GM19099 (cell line): ENCODE measurements around the gene RAB8B.

ENCODE experiments used
- POLR2A ChIP-seq: IDR thresholded peaks from 3 replicates; pipeline ENCODE4 v1.6.1; 2011; ENCODE audit warnings: low read depth; ENCODE audit not compliant: insufficient read length; ENCODE audit errors: extremely low read depth

Gene RAB8B

GRCh38 chr15:63194880-63195568, 5.6 kb downstream of the RAB8B start:
- TF ChIP-seq POLR2A = no peak

GRCh38 chr15:63195569-63196015, 6.2 kb downstream of the RAB8B start:
- no peak for TF ChIP-seq POLR2A

- TF ChIP-seq POLR2A = no peak
Observed at GRCh38 chr15:63196842-63197241, 7.4 kb downstream of the RAB8B start.

- TF ChIP-seq POLR2A = no peak
Observed at GRCh38 chr15:63197626-63198025, 8.2 kb downstream of the RAB8B start.

- TF ChIP-seq POLR2A = no peak
Observed at GRCh38 chr15:63198371-63199250, 9.2 kb downstream of the RAB8B start.

- TF ChIP-seq POLR2A = no peak
Observed at GRCh38 chr15:63200464-63201249, 11.3 kb downstream of the RAB8B start.

GRCh38 chr15:63202861-63203260, 13.5 kb downstream of the RAB8B start:
- TF ChIP-seq POLR2A = no peak

GRCh38 chr15:63203451-63204090, 14.2 kb downstream of the RAB8B start:
- no peak for TF ChIP-seq POLR2A

GRCh38 chr15:63206079-63206478, 16.7 kb downstream of the RAB8B start:
- TF ChIP-seq POLR2A = no peak

GRCh38 chr15:63210151-63211091, 21.0 kb downstream of the RAB8B start:
- TF ChIP-seq POLR2A = no peak

- no peak for TF ChIP-seq POLR2A
Observed at GRCh38 chr15:63211092-63211490, 21.7 kb downstream of the RAB8B start.

- no peak for TF ChIP-seq POLR2A
Observed at GRCh38 chr15:63211549-63211948, 22.1 kb downstream of the RAB8B start.

GRCh38 chr15:63212050-63213004, 22.9 kb downstream of the RAB8B start:
- no peak for TF ChIP-seq POLR2A

GRCh38 chr15:63218100-63218808, 28.8 kb downstream of the RAB8B start:
- TF ChIP-seq POLR2A = no peak
